NCI-H748 (cell line): Measurements from ENCODE around the gene RPH3AL.

ENCODE experiments used
- DNase-seq: peaks from one replicate; lab custom pipeline; 2025; ENCODE audit not compliant: unreplicated experiment; lab: John Stamatoyannopoulos, UW

The RPH3AL gene

DNA sequence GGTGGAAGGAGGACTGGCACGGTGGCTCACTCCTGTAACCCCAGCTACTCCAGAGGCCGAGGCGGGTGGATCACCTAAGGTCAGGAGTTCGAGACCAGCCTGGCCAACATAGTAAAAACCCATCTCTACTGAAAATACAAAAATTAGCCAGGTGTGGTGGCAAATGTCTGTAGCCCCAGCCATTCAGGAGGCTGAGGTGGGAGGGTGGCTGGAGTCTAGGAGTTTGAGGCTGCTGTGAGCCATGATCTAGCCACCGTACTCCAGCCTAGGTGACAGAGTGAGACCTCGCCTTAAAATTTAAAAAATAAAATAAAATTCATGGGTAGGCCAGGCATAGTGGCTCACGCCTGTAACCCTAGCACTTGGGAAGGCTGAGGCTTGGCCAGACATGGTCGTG is 1.2 kb upstream of the RPH3AL start:
- no peak for DNase-seq

DNA sequence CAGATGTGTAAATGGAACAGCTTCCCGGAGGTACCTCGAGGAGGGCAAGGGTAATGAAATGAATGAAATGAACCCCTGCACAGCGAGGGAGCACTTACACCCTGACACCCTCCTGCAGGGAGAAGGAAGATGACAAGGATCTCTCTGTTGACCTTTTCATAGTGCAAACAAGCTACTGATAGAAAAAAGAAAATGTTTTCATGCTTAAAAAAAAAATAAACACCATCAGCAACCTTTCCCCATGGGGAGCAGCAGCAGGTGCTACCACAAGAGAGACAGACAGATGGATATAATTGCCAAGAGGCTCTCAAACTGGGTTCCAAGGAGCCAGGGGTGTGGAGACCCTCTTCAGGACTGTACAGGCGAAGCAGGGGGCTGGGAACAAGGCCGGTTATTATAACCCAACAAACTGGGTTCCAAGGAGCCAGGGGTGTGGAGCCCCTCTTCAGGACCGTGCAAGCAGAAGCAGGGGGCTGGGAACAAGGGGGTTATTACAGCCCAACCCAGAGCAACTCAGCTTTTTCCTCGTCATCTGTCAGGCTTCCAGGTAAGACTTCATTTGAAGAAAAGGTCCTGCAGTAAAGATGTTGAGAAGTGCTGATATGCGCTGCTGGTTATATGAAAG is 718 bp upstream of the RPH3AL start:
- DNase-seq, result peak; percentile 67

DNA sequence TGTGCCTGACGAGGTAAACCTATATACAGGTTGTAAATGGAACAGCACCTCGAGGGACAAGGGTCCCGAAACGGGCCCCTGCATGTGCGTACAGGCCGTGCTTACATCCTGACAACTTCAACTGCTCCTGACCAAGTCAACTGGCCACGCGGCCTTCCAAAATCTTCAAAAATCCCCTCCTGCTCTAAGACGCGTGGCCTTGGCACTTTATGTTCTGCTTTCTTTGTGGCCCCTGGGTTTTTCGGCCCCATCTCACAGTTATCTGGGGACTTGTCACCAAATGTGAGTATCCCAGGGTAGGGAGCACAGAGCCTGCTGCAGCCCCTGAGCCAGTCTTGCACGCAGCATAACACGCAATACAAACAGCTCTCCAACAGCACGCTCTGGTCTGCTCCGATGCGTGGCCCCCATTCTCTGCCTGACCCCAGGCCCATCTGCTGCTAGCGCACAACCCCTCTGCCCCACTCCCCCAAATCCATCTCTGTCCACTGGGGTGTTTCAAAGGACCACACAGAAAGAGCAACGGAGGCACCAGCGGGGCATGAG is 659 bp downstream of the RPH3AL start:
- DNase-seq, result no peak

DNA sequence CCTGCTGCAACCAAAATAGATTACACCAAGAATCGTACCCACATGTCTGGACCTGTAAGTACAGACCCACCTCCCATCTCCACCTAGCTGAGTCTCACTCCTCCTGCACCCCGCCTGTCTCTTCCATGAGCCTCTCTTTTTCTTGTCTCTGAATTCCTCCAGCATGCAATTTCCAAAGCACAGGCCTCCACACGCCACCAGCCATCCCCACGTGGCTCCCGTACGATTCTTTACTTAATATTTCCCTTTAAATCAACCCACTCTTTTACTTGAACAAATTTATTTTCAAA is 1.2 kb downstream of the RPH3AL start:
- DNase-seq, result no peak

DNA sequence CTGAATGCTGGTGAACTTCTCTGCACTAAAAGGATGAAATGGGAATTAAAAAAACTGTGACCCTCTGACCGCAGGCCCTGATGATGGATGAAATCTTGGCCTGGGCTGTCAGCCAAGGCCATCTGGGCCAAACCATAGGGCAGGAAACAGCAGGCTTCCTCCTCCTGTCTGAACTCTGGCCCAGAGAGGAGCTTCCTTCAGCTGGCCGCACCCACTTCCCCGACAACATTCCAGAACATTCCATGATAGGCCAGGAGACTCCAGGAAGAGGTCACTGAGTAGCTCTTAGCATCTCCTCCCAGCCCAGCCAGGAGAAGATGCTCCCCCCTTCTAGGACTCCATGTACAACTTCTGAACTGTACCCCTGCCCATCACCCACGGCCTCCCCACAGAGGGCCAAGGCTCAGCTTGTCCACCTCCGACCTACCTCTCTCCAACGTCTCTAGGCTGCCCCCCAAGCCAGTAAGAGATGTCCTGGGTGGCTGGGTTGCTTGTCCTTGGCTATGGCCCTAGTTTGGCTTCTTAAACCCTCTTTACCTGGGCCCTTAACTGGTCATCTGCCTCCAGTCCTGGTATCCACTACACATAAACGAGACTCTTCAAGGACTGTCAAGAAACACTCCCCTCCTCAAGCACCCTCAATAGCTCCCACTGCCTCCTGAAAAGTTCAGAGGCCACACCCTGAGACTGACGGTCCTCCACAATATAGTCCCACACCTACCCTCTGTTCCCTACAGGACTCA is 1.7 kb downstream of the RPH3AL start:
- DNase-seq, result no peak

DNA sequence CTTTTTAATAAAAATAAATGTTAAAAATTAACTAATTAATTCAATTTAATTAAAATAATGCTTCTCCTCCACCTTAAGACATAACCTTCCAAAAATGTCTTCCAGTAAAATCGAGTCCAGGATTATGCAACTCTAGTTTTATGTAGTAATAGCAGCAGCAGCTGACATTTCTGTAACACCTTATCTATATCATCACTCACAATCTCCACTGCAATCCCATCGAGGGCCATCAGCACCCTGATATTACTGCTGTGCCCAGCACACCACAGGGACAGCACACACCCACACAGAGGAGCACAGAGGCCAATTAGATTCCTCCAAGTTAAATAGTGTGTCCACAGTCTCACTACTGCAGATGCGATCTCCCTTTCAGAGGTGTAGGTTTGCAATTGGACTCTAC is 2.9 kb downstream of the RPH3AL start:
- no peak for DNase-seq

DNA sequence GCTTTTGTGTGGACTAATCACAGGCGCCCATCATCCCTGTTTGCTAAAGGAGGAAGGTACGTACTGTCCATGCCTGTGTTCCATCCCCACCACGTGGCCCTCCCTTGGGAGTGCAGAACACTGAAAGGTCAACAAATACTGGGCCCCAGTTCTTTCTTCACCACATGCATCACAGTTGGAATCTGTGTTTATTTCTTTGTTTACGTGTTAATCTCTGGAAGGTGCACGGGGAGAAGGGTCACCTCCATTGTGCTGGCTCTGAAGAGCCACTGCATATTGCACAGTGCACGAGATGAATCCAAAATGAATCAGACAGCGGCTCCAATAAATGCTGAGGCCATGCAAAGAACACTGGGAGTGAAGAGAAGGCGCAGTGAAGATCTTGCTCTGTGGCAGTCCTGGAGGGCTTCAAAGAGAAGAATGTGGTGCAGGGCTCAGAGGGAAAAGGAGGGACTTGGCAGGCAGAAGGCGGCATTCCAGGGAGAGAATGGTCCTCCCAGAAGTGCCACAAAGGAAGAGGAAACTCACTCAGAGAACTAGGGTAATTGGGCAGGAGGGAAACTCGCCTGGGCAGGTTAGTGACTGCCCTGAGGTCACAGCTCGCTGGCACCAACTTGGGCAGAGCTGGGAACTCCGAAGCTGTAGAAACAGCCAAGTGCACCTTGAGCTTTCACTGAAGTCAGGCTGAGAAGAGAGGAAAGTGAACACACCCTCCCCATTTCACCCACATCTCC is 3.7 kb downstream of the RPH3AL start:
- DNase-seq, result peak; percentile 61

DNA sequence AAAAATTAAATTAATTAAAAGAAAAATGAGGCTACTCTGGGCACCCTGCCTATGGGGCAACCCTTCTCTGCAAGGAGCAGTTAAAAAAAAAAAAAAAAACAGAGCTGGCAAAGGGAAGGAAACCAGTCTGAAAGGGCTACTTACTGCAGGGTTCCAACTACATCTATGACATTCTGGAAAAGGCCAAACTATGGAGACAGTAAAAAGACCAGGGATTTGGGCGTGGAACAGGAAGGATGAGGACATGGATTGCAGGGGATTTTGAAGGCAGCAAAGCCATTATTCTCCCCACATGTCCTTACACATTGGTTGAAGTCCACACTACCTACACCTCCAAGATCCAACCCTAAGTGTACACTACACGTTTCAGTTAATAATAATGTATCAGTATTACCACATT is 4.6 kb downstream of the RPH3AL start:
- no peak for DNase-seq

DNA sequence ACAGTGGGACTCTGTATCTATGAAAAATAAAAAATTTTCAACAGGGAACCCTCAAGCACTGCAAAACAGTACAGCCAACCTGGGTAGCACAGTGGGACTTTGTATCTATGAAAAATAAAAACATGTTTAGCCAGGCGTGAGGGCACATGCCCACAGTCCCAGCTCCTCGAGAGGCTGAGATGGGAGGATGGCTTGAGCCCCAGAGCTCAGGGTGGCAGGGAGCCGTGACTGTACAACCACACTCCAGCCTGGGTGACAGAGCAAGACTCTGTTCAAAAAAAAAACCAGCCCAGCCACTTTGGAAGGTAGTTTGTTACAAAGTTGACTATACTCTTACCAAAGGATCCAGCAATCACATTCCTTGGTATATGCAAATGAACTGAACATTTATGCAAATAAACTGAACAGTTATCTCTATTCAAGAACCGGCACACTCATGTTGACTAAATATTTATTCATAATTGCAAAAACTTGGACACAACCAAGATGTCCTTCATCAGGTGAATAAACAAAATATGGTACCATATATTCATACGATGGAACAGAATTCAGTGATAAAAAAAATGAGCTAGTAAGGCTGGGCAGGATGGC is 5.2 kb downstream of the RPH3AL start:
- DNase-seq, result no peak

DNA sequence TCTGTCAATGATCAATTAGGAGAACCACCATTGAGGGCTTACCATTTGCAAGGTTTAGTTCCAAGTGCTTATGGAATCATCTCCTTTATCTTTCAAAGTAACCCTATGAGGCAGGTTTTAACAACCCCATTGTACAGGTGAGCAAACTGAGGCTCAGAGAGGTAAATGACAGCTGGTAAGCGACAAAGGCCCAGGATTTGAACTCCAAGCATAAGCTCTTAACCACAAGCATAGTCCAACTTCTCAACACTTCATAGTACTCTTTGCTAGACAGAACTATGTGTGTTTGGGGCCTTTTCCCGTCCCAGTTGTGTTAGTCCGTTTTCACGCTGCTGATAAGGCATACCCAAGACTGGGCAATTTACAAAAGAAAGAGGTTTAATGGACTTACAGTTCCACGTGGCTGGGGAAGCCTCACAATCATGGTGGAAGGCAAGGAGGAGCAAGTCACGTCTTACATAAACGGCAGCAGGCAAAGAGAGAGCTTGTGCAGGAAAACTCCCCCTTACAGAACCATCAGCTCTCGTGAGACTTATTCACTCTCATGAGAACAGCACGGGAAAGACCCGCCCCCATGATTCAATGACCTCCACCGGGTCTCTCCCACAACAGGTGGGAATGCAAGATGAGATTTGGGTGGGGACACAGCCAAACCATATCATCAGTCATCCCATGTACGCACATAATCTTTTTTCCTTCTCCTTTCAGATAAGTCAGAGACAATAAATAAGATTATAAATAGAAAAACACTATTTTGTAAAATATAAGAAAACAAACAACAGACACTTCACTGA is 6.4 kb downstream of the RPH3AL start:
- no peak for DNase-seq

DNA sequence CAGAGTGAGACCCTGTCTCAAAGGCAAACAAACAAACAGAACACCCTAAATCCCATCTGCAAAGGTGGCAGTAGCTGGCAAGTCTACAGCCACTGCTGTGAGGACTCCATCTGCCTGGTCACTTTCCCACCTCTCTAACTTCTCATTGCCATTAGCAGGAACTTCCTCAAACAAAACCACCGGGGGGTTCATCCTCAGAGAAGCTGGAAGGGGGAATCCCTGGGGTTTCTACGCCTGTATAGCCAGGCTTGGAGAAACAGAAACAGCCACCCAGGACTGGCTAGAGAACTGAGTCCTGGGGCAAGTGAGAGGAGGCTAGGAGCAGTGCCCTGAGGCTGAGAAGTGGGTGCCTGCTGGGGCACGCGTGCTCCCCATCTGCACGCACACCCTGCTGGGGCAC is 7.3 kb downstream of the RPH3AL start:
- DNase-seq, result no peak

DNA sequence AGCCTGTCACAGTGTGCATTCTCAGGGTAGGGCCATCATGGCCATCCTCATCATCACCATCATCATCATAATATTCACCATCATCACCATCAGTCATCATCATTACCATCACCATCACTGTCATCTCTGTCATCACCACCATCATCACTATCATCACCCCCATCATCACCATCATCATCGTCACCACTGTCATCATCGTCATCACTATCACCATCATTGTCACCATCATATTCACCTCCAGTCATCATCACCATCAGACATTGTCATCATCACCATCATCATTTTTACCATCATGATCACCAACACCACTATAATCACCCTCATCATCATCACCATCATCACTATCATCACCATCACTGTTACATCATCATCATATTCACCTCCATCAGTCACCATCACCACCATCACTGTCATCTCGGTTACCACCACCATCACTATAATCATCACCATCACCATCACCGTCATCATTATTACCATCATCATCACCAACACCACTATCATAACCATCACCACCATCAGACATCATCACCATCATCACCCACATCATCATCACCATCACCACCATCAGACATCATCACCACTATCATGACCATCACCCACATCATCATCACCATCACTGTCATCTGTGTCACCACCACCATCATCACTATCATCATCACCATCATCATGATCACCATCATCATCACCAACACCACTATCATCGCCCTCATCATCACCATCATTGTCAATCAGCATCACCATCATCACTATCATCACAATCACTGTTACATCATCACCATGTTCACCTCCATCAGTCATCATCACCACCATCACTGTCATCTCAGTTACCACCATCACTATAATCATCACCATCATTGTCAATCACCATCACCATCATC is 8.5 kb downstream of the RPH3AL start:
- DNase-seq, result no peak

DNA sequence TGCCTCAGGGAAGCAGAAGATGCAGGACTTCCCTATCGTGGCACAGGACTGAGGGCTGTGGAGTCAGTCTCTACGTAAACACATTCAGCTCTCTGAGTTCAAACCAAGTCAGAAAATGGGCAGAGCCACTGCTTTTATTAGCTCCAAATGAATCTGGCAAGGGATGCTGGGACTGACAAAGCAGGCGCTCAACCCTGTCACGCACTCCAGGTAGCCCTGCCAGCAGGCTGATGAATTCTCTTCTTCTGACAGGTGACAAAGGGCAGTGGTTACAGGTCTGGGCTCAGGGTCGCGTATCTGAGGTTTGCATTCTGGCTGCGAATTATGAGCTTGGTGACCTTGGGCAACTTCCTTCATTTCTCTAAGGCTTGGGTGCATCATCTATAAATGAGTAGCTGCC is 9.4 kb downstream of the RPH3AL start:
- no peak for DNase-seq

DNA sequence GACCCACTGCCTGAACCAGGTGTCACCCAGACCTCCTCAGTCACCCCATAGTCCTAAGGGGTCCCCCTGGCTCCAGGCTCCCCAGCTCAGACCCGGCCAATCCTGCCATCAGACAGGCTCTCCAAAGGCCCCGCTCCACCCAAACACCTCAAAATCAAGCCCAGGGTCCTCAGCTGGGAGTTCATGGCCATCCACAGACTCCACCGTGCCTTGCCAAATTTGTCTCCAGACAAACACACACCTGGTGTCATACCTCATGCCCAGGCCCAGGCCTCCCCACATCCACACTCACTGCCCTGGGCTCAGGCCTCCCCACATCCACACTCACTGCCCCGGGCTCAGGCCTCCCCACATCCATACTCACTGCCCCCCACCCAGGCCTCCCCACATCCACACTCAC is 12.5 kb downstream of the RPH3AL start:
- DNase-seq, result no peak

DNA sequence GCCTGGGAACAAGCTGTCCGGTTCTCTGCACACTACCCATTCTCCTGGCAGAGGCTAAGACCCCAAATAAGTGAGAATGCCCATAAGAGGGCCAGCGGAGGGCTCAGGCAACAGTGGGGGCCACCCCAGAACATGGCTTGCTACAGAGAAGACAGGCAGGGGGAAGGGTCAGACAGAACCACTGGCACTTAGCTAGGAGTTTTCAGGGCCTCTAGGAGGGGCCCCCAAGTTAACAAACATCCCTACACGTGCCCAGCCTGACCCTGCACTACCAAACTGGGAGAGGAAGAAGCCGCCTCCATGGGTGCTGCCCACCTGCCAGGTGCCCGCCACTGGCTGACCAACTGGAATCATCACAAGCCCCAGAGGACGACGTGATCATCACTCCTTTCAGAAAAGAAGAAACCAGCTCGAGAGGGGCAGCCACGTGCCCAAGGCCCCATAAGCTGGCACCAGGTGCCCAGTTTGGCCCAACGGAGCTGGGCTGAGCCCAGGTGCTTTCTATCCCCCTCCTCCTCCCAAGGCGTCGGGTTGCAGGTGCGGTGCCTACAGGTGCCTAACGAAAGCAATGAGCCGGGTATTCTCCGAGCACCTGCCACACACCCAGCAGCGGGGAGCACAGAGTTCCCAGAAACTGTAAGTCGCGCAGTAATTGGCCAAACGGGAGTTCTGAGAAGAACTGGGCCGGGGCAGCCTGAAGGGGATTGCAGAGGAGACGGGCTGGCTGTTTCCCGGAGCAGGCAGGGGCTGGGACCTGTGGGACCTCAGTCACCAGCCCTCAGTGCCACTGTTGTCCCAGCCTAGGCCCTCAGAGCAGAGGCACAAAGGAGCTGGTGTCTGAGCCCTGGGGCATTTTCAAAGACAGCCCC is 13.2 kb downstream of the RPH3AL start:
- peak; percentile 29 for DNase-seq

DNA sequence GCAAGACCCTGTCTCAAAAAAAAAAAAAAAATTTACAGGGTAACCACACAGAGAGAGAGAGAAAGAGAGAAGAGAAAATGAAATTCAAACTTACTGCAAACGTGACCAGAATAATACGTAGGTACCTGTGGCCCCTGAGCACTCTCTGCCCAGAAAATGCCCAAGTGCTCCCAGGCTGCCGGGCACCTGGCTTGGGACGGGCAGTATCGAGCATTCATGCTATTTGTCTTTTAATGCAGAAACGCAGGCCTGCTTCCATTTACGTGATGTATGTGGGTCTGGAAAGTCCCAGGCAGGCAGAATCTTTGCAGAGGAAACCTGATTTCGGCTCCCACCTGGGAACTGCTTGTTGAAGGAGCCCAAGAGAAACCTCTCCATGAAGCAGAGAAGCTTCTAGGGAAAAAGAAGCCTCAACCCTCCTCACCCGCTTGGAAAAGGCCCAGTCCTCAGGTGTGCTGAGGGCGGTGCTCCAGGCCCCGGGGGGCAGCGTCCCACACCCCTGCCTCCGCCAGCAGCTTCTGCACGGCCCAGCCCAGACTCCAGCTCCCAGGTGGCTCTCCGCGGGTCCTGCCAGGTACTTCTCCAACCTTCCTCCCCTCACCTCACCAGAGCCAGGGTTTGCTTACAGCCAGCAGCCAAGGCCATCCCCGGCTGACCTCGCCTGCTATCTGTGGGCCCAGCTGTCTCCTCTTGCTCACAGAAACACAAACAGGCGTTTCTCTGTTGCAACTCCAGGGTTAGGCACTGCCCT is 14.0 kb downstream of the RPH3AL start:
- DNase-seq, result no peak

DNA sequence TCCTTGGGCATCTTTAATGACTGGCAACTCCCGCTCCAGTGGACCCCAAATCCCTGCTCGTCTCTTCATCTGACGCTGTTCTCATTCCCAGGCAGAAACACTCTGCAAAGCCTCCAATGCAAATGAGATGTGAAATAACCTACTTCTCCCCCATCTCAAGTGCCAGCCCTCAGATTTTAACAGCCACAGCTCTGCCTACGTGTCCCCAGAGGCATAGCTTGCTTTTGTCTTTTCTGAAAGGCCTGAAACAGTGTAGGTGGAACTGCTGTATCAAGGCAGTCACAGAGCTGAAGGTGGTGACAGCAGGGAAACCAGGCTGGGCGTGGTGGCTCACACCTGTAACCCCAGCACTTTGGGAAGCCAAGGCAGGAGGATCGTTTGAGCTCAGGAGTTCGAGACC is 14.7 kb downstream of the RPH3AL start:
- no peak for DNase-seq

DNA sequence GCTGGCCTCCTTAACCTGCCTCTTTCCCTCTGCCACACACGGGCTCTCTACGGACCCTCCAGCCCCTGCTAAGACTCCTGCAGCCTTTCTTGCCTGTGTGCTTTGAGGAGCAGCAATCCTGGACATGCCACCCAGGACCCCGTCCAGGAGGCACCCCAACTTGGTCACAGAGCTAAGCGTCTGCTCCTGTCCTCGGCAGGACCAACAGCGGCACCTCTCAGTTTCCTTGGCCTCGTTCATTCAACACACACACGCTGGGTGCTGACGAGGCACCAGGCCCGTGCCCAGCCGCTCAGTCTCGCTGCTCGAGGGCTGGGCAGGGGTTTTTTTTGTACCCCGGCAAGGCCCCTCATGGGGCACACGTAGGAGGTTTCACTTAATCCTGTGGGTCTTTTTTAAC is 15.2 kb downstream of the RPH3AL start:
- no peak for DNase-seq
